Measurements from ENCODE around the gene PIH1D1.
"Not testable (repeated sequence)": the region's sequence is repeated elsewhere in the genome, so short reads cannot be mapped to it uniquely, and the experiment has no call there.

Gene PIH1D1

DNA sequence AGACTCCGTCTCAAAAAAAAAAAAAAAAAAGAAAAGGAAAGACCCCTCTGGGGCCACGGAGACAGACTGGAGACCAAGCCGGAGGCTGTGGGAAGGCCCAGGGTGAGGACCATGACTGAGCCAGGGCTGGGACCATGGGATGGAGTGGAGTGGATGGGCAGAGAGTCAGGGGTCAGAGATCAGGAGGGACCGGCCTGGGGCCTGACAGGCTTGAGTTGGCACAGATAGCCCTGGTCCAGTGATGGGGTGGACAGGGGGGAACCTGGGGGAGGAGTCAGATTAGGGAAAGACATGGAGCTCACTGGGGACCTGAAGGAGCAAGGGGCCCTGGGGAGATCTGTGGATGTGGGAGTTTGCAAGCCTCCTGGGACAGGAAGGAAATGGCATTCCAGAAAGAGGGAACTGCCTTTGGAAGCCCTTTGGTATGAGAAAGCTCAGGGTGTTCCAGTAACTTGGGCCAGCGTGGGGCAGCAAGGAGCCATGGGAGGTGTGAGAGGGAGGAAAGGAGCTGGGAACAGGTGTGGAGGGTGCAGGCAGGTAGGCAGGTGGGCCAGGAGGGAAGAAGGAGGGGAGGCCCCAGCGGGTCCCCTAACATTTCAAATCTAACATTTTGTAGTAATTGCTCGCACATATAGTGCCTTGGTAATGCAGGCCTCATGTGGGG is 29.5 kb upstream of the PIH1D1 start:
- DNase-seq (ENCODE audit: low spot score): no peak
- FAIRE-seq: no peak

DNA sequence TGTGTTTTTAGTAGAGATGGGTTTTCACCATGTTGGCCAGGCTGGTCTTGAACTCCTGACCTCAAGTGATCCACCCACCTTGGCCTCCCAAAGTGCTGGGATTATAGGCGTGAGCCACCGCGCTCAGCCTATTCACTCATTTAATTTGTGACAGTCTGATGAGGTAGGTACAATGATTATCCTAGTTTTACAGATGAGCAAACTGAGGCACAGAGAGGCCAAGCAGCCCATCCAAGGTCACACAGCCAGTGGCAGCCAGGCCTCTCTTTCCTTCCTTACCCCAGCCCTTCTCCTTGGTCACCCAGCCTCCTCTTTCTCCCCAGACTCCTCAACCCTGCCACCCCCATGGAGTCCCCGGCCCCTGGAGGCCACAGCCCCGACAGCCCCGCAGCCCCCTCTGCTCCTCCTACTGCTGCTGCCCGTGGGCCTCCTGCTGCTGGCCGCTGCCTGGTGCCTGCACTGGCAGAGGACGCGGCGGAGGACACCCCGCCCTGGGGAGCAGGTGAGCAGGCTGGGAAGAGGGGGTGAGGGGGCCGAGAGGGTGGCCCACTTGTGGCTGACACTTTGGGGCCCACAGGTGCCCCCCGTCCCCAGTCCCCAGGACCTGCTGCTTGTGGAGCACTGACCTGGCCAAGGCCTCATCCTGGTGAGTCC is 28.5 kb upstream of the PIH1D1 start:
- DNase-seq (ENCODE audit: low spot score): no peak
- no peak for FAIRE-seq

DNA sequence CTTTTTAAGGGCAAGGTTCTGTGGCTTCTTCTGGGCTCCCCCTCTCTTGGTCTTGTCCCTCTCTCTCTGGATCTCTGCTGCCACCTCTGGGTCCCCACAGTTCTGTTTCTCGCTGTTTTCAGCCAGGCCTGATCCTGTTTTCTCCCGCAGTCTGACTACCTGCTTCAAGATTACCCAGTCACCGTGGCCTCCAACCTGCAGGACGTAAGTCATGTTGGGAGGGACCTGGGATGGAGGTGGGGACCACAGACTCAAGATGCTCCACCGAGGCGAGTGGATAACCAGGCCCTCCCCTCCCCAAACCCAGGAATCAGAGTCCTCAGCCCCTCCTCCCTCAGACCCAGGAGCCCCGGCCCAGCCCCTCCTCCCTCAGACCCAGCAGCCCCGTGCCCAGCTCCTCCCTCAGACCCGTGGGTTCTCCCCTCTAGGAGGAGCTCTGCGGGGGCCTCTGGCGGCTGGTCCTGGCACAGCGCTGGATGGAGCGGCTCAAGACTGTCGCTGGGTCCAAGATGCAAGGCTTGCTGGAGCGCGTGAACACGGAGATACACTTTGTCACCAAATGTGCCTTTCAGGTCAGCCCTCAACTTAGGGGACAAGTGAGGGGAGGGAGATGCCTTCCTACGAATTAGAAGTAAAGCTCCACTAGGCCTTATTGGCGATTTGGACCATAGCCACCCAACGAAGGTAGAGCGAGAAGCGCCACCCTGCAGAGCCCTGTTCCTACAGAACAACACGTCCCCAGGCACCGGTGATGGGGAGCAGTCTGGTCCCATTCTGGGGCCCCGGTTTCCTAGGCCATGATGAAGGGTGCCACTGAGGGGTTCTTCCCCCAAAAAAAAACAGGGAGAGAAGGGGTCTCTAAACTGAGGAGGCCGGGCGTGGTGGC is 24.6 kb upstream of the PIH1D1 start:
- DNase-seq (ENCODE audit: low spot score) (peak; percentile 52), FAIRE-seq (no peak)

DNA sequence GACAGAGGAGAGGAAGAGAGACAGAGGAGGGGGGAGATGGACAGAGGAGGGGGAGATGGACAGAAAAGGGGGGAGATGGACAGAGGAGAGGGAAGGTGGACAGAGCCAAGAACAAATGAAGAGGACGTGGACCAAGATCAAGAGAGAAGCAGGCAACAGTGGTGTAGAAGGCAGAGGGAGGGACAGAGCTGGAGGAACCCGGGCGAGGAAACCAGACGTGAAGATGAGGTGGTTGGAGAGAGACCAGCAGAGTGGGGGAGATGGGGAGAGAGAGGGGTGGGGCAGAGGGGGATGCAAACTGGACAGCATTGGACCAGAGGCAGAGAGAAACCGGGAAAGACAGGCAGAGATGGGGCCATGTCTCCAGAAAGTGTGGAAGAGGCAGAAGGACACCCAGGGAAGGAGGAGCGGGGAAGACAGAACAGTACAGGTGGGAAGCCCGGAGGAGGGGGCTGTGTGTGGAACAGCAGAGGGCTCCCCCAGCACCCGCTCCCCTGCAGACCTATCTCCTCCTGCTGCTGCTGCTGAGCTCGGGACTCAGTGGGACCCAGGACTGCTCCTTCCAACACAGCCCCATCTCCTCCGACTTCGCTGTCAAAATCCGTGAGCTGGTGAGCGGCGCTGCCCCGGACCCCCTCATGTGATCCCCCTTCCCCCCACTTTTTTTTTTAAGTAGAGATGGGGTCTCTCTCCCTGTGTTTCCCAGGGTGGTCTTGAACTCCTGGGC is 23.7 kb upstream of the PIH1D1 start:
- DNase-seq (ENCODE audit: low spot score) (no peak), FAIRE-seq (no peak)

DNA sequence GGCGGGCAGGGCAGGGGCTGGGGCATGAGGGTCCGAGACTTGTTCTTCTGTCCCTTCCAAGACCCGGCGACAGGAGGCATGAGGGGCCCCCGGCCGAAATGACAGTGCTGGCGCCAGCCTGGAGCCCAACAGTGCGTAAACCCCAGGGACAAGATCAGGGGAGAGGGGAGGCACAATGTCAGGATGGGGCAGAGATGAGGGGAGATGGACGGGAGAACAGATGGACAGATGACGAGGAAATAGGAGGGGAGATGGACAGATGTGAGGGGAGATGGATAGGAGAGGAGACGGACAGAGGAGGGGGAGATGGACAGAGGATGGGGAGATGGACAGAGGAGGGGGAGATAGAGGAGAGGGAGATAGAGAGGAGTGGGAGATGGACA is 22.9 kb upstream of the PIH1D1 start:
- FAIRE-seq (no peak), DNase-seq (ENCODE audit: low spot score) (no peak)

DNA sequence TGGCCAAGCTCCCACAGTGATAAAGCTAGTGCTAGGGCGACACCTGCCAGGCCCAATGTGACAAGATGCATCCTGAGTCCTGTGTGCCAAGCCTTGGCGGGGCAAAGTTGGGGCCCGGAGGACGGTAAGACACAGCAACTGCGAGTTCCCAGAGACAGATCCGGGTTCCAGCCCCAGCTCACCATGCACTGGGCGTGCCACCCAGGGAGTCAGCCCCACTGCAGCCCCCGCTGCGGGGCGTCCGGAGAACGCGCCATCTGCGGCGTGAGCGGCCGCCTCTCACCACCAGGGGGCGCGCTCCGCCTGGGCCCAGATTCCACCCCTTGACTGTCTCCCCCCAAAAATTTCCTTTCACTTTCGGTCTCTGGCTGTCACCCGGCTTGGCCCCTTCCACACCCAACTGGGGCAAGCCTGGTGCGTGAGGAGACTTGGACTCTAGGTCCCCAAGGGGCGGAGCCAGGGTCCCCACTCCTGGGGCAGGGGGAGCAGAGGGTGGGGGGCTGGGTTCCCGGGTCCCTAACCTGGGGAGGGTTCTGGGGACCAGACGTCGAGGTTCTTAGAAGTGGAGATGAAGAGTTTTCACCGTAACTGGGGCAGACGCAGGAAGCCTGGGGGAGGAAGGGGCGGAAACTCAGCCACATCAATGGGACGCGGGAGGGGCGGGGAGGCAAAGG is 22.4 kb upstream of the PIH1D1 start, which contains the start of gene FLT3LG:
Gene FLT3LG, plus strand, starts transcription at position 348 of the 674 bp plus-strand sequence. CDS start 425 bp downstream, outside the sequence.
- DNase-seq (ENCODE audit: low spot score): peak; percentile 88
- FAIRE-seq: no peak

DNA sequence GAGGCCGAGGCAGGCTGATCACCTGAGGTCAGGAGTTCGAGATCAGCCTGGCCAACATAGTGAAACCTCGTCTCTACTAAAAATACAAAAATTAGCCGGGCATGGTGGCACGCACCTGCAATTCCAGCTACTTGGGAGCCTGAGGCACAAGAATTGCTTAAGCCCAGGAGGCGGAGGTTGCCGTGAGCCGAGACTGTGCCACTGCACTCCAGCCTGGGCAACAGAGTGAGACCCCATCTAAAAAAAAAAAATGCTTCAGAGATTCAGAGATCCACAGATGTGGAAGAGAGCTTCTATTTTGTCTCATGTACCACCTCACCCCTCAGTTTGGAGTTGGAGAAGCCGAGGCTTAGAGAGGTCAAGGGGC is 21.9 kb upstream of the PIH1D1 start:
- not testable (repeated sequence) for FAIRE-seq; DNase-seq (ENCODE audit: low spot score)

DNA sequence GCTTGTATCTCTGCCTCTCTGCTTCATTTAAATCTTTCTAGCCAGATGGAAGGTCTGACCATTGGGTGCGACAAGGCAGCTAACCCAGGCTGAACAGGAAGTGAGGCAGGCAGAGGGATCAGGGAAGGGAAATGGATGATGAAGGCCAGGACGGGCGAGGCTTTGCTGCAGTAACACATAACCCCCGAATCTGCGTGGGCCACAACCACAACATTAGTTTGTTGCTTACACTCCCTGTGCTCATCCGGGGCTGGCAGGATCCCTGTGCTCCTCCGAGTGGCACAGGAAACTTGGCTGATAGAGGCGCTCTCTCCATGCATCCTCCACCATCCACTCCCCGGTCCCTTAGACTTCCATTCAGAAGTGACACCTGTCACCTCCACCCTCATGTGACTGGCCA is 21.3 kb upstream of the PIH1D1 start:
- DNase-seq (ENCODE audit: low spot score) (no peak), FAIRE-seq (no peak)

DNA sequence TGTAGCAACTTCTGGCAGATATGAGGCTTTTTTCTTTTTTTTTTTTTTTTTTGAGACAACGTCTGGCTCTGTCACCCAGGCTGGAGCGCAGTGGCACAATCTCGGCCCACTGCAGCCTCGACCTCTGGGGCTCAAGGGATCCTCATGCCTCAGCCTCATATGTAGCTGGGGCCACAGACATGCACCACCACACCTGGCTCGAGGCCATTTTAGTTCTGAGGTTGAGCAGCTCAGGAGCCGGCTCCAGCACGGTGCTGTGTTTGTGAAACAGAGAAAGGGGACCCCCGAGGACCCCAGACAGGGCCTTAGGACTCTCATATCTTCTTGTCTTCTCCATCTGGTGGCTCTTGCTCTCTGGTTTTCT is 19.0 kb upstream of the PIH1D1 start:
- no peak for DNase-seq (ENCODE audit: low spot score)
- FAIRE-seq: no peak

DNA sequence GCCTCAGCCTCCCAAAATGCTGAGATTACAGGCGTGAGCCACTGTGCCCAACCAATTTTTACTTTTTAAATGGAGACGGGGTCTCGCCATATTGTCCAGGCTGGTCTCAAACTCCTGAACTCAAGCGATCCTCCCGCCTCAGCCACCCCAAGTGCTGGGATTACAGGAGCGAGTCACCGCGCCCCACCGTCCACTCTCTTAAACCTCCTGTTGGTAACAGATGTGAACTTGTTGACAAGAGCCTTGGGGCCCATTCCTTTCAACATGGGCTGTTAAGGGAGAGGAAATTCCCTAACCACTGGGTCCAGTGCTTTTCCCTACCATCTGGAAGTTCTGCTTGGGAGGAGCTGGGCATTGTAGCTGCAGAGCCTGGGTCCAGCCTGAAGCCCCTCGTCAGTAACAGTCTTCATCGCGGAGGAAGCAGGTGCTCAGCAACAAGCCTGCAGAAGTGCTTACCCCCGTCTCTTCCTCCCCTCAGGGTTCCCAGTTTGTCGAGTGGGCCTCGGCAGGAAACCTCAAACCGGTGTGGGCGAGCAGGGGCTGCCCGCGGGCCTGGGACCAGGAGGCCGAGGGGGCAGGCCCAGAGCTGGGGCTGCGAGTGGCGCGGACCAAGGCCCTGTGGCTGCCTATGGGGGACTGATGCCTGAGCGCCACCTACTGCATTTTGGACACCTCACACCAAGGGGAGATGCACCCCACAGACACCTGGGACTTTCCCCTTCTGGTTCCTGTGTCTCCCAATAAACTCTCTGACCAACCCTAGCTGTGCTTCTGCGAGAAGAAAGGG is 18.4 kb upstream of the PIH1D1 start:
- DNase-seq (ENCODE audit: low spot score) (no peak), FAIRE-seq (no peak)

DNA sequence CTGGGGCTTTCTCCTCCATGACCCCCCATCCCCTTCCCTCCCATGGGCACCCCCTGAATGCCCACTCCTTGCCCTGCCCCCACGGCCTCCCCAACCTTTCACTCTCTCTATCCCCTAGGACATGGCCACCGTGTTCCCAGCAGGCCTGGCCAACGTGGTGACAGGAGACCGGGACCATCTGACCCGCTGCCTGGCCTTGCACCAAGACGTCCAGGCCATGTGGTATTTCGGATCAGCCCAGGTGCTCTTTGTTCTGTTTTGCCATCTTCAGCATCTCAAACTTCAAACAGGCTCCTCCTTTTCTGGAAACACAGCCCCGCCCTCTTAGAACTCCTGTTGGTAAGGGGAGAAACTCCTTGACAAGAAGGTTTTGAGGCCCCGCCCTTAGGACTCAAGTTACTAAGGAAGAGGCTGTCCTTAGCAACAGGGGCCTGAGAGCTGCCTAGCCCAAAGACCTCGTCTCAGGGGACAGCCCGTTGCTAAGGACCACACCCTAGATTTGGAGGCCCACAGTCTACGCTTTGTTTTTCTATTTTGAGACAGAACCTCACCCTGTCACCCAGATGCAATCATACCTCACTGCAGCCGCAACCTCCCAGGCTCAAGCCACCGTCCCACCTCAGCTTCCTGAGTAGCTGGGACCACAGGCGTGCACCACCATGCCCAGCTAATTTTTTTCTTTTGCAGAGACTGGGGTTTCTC is 17.3 kb upstream of the PIH1D1 start:
- no peak for FAIRE-seq
- no peak for DNase-seq (ENCODE audit: low spot score)

DNA sequence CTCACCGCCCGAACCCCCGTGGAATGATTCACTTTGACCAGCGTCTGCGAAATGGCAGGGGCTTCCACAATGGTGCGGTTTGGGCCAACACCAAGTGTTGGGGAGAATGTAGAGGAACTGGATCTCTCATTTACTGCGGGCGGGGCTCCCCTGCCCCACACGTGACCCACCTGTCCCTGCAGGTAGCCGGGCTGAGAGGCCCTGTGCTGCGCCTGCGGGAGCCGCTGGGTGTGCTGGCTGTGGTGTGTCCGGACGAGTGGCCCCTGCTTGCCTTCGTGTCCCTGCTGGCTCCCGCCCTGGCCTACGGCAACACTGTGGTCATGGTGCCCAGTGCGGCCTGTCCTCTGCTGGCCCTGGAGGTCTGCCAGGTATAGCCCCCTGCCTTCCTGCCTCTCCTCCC is 16.6 kb upstream of the PIH1D1 start:
- FAIRE-seq (no peak), DNase-seq (ENCODE audit: low spot score) (no peak)

DNA sequence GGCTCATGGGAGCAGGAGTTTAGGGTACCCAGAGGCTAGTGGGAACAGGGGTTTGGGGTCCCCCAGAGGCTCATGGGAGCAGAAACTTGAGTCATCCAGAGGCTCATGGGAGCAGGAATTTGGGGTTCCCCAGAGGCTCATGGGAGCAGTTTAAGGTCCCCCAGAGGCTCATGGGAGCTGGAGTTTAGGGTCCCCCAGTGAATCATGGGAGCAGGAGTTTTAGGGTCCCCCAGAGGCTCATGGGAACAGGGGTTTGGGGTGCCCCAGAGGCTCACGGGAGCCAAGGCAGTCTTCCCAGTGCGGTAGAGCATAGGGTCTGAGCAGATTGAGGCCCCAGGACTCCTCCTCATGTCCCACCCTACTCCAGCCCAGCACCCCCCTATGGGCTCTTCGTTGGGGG is 13.8 kb upstream of the PIH1D1 start:
- FAIRE-seq: no peak
- DNase-seq (ENCODE audit: low spot score): no peak

DNA sequence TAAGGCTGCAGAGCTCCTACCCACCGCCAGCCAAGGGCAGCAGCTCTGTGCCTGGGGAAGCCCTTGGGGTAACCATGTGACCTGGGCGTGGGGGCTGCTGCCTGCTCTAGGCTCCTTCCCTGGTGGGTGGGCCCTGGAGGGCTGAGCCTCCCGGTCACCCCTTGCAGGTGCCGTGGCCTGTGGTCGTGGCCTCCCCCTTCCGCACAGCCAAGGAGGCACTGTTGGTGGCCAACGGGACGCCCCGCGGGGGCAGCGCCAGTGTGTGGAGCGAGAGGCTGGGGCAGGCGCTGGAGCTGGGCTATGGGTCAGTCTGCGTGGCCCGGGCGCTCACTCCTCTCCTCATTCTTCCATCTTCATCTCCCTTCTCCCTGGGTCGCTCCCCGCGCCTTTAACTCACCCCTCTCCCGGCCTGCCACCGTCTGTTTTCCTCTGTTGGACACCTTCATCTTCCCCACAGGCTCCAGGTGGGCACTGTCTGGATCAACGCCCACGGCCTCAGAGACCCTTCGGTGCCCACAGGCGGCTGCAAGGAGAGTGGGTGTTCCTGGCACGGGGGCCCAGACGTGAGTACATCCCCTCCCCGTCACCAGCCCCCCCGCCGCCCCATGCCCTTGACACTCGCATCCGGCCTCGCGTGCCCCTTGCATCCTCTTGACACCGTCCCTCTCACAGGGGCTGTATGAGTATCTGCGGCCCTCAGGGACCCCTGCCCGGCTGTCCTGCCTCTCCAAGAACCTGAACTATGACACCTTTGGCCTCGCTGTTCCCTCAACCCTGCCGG is 12.5 kb upstream of the PIH1D1 start:
- FAIRE-seq: no peak
- DNase-seq (ENCODE audit: low spot score): no peak

DNA sequence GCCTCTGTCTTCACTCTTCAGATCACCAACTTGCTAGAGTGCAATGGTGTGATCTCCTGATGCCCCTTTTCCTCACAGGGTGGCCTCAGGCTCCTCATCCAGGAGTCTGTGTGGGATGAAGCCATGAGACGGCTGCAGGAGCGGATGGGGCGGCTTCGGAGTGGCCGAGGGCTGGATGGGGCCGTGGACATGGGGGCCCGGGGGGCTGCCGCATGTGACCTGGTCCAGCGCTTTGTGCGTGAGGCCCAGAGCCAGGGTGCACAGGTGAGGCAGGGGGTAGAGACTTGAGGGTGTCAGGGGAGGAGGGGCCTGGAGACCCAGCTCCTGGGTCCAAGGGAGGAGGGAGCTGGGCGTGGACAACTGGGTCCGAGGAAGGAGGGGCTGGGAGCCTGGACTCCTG is 10.9 kb upstream of the PIH1D1 start:
- FAIRE-seq: no peak

DNA sequence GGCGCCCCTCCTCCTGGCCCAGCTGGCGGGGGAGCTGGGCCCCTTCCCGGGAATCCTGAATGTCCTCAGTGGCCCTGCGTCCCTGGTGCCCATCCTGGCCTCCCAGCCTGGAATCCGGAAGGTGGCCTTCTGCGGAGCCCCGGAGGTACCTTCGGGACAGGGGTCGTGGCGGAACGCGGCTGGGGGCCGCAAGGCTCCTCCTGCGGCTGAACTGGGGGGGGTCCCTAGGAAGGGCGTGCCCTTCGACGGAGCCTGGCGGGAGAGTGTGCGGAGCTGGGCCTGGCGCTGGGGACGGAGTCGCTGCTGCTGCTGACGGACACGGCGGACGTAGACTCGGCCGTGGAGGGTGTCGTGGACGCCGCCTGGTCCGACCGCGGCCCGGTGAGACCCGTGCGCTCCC is 10.0 kb upstream of the PIH1D1 start:
- FAIRE-seq (no peak), DNase-seq (ENCODE audit: low spot score) (no peak)

More for the DNA sequence above, 10.9 kb upstream of the PIH1D1 start:
- DNase-seq (ENCODE audit: low spot score): no peak

DNA sequence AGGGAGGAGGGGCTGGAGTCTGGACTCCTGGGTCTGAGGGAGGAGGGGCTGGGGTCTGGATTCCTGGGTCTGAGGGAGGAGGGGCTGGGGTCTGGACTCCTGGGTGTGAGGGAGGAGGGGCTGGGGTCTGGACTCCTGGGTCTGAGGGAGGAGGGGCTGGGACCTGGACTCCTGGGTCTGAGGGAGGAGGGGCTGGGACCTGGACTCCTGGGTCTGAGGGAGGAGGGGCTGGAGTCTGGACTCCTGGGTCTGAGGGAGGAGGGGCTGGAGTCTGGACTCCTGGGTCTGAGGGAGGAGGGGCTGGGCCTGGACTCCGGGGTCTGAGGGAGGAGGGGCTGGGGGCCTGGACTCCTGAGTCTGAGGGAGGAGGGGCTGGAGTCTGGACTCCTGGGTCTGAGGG is 9.5 kb upstream of the PIH1D1 start:
- FAIRE-seq; DNase-seq (ENCODE audit: low spot score): not testable (repeated sequence)

DNA sequence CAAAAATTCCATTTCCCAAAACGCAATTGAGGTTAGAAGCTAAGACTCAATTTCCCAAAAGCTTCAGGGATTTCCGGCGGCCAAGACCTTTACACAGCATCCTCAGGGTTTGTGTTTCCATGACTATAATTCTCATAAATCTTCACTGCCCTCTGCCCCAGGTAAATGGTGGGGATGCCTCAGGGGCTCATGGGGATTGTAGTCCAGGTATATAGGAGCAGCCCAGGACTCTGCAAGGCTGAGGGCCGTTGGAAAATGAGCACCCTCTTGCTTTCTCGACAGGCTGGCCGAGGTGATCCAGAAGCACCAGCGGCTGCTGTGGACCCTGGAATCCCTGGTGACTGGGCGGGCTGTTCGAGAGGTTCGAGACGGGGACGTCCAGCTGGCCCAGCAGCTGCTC is 7.8 kb upstream of the PIH1D1 start:
- DNase-seq (ENCODE audit: low spot score) (no peak), FAIRE-seq (no peak)

DNA sequence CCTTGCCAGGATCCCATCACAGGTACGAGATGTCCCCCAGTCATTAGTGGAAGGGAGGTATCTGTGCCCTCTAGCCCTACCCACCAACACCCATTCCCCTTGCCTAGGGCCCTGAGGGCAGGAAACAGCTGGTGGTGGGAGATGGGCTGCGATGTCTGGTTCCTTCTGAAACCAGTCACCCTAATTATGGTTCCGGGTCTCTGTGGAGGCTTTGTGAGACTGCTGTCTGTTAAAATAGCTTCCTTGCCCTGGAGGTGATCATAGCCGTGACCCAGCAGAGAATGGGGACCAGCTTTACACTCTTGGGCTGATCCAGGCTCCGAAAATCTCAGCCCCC is 6.9 kb upstream of the PIH1D1 start:
- FAIRE-seq: no peak
- no peak for DNase-seq (ENCODE audit: low spot score)
